HG03460 (cell line): Measurements from ENCODE around the gene A1BG.
A peak's percentile ranks its signal among the peaks of the same experiment; 100 is the strongest.
"Not testable (repeated sequence)": the region's sequence is repeated elsewhere in the genome, so short reads cannot be mapped to it uniquely, and the experiment has no call there.

Experiments
- ATAC-seq: cut with Tn5 transposase; IDR thresholded peaks from one replicate; pipeline ENCODE4 v1.9.1; 2021; ENCODE audit not compliant: unreplicated experiment

Gene A1BG

DNA sequence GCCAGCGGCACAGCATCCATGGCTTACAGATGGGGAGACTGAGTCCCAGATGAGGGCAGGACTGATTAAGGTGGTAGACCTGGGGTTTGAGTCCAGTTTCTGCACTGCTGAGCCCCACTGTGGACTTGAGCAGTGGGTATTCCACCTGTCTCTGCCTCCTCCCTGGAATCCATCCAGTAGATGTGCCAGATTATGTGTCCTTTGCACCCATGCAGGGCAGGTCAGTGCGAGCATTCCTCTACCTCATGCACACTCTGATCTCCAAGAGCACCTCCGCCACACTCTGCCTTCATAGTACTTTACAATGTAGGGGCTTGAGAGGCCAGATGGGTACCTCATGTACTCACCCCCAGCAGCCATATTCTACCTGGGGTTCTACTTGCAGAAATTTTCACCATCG lies 16.5 kb downstream of the A1BG start:
- ATAC-seq = no peak

DNA sequence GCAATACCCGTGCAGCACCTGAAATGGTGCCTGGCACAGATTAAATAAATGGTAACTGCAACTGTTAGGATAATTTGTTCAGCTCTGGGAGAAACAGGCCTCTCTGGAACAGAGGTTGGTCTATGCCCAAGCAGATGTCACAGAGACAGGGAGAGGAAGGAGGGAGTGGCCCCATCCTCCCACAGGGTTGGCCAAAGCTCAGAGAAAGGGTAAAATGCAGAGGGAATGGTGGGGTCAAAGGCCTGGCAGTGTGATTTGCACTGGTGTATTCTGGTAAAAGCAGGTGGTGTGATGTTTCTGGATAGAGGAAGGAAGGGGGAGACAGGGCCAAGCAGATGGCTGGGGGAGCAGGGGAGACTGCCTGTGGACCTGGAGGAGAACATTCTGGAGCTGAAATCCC lies 17.1 kb downstream of the A1BG start:
- ATAC-seq = no peak

DNA sequence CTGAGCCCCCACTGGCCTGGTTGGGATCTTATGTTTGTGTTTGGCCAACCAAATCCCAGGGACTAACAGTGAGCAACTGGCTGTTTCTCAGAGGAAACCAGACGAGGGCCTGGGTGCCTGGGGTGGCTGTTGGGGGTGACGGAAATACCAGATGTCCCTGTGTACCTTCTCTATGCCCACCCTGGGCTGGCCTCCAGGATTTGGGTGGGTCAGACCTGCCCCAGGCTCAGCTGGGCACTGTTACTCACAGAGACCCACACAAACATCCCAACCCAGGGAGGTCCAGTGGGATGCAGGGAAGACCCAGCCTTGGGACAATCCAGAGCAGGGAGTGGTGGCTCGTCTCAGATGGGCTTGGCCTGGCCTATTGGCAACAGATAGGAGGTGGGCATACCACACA lies 17.7 kb downstream of the A1BG start:
- ATAC-seq = no peak

DNA sequence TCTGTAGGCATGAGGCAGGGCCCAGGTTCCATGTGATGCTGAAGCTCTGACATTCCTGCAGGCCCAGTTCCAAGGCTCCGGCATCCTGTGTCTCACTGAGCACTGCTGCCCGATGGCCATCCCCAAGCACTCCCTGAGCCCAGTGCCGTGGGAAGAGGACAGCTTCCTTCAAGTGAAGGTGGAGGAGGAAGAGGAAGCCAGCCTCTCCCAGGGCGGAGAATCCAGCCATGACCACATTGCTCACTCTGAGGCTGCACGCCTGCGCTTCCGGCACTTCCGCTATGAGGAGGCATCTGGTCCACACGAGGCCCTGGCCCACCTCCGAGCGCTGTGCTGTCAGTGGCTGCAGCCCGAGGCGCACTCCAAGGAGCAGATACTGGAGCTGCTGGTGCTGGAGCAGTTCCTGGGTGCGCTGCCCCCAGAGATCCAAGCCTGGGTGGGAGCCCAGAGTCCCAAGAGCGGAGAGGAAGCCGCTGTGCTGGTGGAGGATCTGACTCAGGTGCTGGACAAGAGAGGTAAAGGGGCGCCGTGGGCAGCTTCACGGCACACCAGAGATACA lies 18.5 kb downstream of the A1BG start:
- no peak for ATAC-seq

DNA sequence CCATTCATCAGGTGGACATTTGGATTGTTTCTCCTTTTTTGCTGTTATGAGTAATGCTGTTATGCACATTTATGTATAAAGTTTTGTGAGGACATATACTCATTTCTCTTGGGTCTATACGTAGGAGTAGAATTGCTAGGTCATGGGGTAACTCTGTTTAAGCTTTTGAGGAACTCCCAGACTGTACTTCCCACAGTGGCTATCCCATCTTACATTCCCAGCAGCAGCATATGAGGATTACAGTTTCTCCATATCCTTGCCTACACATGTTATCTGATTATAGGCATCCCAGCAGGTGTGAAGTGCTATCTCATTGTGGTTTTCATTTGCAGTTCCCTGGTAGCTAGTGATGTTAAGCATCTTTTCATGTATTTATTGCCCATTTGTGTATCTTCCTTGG lies 20.6 kb downstream of the A1BG start:
- ATAC-seq = no peak

DNA sequence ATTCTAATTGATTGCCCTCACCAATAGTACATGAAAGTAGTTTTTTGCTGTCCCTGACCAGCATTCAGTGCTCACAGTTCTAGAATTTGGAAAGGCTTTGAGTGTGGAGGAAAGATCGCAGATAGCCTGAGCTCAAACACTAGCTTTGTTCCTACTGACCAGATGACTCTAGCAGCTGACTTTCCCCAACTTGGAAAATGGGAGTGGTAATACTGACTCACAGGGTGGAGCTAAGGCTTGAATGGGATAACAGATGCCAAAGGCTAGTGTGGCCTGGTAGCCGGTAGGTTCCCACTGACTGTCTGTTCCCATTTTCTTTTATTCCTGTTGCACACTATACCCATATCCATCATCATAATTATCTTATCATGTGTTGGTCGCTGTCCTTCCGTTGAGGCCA lies 22.8 kb downstream of the A1BG start:
- no peak for ATAC-seq

DNA sequence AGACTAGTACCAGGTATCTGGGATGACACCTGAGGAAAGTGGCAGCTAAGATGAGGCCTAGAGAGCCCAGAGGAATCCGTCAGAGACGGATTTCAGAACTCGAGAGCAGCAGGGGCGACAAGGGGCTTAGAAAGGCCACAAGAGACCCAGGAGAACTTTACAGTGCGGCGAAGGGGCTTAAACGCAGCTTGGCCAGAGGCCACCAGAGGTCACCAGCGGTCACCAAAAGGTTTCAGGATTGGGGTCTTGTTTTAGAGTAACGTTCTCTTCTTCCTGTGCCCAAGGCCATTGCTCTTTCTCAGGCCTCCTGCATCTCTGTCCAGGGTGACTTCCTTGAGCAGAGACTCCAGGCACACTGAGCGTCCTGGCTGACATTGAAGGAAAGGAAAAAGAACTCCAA lies 24.3 kb downstream of the A1BG start:
- ATAC-seq = no peak

DNA sequence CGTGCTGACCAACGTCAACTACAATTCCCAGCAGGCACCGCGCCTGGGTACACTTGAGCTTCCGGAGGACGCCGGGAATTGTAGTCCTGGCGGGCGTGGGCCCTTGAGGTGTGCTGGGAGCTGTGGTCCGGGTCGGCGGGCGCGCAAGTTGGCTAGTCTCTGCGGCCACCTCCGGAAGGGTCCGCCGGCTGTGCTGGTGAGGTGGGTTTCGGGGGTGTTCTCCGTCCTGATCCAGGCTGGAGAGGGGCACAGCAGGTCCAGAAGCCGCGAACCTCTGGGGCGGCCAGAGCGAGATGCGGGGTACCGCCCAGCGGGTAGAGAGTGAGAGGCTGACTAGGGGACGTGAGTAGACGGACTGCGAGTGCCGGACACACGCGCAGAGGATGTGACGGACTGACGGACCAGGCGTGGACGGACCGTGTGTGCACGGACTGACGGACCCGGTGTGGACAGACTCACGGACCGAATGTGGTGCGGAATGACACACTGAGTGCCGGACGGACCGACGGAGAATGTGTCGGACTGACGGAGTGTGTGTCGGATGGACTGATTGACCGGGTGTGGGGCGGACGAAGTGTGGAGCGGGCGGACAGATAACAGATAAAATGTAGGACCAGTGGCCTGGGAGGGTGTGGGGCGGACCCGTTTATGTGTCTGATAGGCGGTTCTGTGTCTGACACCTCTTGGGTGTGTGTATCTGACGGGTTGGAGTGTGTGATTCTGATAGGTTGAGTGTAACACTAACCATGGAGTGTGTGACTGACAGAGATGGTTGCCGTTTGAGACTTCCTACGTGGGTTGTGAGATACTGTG lies 26.2 kb downstream of the A1BG start, which contains the start of gene ZSCAN22:
ZSCAN22 (plus strand) TSS at position 81 of the 813 bp plus-strand sequence. CDS start 7,809 bp downstream, outside the sequence.
- peak; percentile 89 for ATAC-seq

DNA sequence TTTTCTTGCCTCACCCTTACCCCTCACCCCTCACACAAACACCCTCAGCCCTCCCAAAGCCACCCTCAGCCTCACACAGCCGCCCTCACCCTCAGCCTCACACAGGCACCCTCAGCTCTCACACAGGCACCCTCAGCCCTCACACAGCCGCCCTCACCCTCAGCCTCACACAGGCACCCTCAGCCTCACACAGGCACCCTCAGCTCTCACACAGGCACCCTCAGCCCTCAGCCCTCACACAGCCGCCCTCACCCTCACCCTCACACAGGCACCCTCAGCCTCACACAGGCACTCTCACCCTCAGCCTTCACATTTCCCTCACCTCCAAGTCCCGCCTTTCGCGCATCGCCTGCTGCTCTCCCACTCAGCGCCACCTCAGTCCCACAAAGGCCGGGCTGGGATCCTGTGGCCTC lies 26.8 kb downstream of the A1BG start:
- ATAC-seq = no peak

DNA sequence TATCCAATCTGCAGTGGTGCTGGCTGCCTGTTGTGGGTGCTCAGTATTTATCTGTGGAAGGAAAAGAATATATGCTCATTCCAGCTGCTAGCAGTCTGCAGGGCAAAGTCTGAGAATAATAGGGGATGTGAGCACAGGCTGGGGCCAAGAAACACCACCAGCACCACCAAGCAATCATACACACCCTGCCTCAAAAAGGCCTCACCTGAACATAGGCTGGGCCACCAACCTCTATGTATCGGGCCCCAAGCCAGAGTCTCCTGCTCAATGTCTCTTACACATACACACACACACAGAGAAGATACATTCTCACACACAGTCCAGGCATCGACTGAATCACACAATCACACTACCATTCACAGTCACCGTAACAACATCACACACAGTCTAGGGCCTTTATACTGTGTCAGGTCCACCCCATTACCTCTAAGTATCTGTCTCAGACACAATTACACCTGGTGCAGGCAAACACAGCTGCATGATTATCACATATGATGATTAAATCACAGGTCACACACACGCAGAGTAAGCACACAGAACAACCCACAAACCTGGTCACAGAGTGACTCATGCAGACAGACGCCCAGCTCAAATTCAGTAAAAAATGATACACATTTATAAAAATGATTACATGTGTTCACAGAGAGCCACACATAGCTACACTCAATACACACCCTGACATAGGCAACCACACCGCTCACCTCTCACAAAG lies 27.8 kb downstream of the A1BG start:
- ATAC-seq = no peak

DNA sequence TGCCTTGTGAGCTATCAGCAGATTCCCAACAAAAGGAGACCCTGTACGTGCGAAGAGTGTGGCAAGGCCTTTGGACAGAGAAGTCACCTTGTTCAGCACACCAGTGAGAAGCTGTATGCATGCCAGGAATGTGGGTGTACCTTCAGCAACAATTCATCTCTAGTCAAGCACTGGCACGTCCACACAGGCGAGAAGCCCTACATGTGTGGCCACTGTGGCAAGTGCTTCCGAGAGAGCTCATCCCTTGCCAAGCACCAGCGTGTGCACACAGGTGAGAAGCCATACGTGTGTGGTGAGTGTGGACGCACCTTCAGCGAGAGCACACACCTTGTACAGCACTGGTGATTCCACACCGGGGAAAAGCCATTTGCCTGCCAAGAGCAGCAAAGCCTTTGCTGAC lies 34.1 kb downstream of the A1BG start:
- no peak for ATAC-seq

DNA sequence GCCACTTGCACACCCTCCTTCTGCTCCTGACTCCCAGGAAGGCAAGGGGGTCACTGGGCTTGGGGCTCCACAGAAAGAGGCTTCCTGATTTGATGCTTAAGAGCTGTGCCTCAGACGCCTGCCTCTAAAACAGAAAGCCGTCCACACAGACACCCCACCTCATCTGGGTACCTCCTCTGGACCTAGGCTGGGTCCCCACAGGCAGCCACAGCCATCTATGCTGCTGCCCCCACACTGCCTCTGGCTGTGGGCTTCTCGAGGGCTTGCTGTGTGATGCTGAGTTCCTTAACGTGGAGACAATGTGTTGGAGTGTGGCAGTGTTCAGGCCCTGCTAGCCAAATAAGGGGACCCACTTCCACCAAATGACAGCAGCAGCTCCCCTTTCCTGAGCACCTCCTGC lies 35.0 kb downstream of the A1BG start:
- no peak for ATAC-seq

DNA sequence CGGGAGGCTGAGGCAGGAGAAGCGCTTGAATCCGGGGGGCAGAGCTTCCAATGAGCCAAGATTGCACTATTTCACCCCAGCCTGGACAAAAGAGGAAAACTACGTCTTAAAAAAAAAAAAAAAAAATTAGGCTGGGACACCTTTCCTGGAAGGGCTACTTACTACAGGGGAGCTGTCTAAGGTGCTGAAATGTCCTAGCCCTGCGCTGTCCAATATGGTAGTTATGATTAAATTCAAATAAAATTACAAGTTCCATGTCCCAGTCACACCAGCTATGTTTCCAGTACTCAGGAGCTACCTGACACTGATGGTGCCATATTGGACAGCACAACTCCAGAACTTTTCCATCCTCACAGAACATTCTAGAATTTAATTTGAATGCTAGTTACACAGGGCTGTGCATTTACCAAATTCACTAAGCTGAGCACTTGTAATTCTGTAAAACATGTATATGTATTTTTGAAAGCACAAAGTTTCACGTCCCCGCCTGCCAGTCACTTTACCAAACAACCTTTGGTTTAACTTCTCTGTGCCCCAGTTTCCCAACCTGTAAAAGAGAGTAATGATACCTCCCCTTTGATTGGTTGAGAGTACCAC lies 35.7 kb downstream of the A1BG start:
- no peak for ATAC-seq

DNA sequence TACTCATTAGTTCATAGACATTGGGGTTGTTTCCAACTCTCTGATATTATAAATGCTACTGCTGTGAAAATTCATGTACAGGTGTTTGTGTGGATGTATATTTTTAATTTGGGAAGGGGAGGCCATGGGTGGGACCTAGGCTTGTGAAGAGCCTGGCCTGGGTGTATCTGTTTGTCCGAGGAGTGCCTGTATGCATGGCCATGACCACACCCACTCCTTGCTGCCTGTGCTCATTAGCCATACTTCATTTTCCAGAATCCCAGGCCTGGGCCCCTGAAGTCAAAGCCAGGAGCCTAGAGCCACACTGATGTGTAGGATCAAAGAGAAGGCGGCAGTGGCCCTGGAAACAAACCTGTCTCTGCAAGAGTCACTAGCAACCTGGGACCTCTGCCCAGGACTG lies 37.7 kb downstream of the A1BG start:
- no peak for ATAC-seq

DNA sequence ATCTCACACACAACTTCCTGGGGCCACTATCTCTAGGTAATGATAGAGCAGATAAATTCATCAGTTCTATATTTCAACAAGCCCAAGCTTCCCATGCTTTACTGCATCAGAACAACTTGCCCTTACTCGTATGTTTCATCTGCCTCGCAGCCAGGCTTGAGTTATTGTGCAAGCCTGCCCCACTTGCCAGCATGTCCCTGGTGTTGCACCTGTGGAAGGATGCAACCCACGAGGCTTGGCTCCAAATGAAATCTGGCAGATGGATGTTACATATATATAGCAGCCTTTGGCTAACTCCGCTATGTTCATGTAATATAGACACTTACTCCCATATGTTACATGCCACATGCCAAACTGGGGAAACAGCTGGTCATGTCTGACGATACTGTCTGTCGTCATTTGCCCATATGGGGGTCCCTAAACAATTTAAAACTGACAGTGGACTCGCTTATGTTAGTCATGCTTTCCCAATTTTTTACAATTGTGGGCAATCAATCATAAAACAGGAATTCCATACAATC lies 41.9 kb downstream of the A1BG start:
- no peak for ATAC-seq

DNA sequence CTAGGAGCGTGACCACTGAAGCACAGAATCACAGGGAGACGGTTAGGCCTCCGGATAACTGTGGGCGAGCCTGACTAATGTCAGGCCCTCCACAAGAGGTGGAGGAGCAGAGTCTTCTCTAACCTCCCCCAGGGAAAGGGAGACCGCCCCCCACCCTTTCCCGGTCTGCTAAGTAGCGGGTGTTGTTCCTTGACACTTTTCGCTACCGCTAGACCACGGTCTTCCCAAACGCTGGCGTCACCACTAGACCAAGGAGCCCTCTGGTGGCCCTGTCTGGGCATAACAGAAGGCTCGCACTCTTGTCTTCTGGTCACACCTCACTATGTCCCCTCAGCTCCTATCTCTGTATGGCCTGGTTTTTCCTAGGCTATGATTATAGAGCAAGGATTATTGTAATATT lies 42.6 kb downstream of the A1BG start:
- ATAC-seq = not testable (repeated sequence)

DNA sequence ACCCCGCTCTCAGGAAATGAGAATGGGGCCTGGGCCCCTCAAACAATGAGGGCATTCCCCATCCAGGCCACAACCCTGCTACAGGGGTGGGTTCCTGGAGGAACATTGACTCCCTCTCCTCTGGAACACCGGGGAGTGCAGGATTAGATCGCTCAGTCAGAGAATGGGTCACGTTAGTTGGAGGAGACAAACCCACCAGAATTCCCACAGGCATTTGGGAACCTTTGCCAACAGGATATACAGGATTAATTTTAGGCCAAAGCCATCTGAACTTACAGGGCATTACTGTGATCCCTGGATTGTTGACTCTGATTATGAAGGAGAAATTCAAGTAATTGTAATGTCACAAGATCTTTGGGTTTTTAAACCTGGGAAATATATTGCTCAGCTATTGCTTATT lies 45.6 kb downstream of the A1BG start:
- ATAC-seq = no peak

DNA sequence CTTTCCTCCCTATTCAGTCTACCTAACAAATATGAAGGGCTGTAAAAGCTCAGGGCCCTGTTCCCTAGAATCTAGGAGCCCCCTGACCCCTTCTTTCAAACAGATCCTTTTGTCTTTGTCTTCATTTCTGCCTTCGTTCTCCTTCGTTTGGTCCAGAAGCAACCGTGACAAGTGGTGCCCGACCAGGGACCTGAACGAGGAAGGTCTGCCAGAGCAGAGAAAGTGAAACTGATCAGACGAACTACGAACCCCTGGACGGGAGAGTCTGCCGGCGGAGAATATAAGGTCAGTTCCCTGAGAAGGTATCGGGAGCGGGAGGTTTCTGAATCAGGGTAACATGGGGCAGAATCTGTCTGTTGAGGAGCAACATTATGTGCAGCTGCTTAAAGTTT lies 47.4 kb downstream of the A1BG start:
- ATAC-seq = no peak

DNA sequence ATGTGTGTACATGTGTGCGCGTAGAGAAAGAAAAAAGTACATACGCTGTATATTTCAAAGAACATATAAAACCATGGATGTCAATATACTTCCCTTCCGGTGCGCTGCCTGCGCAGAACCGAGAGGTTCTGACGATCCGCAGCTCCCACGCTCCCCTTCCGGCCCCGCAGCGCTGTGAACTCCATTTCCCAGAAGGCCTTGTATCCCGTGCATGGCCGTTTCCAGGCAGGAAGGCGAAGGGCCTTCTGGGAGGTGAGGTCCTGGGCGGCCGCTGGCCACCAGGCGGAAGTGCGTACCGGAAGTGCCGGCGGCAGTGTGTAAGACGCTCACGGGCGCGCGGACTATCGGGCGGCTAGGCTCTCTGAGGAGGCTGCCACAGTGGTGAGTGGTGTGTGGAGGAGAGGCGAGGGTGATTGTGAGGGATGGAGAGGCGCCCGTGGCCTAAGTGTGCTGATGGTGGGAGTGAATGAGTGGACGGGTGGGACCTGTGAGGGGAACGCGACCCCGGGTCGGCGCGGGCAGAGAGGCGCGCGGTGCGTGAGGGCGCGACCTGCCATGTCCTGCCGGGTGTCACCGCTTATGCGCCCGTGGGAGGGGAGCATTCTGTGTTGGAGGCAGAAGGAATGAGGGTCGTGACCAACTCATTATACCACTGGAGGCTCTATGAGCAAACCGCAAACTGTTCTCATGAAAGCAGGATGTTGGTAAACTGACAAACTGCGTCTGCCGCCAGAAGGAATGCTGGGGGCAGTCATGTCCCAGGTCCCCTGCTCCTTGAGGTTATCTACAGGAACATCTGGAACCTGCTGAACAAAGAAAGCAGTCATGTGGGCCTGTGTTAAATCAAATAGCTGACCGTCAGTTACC lies 48.0 kb downstream of the A1BG start, which contains the start of gene ERVK3-1:
ERVK3-1 (plus strand) TSS at position 313 of the 867 bp plus-strand sequence. CDS start 6,792 bp downstream, outside the sequence.
- ATAC-seq = peak; percentile 90

DNA sequence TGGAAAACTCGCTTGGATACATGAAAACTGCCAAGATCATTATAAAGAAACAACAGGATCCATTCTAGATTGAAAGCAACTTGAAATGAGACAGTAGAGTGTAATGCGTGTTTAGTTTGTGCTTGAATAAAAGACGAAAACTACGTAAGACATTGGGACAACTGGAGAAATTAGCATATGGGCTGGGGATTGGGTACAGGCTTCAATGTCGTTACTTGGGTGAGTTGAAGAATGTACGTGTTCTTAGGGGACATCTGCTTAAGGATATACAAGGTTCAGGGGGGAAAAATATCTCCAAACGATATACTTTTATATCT lies 48.6 kb downstream of the A1BG start:
- peak; percentile 7 for ATAC-seq

DNA sequence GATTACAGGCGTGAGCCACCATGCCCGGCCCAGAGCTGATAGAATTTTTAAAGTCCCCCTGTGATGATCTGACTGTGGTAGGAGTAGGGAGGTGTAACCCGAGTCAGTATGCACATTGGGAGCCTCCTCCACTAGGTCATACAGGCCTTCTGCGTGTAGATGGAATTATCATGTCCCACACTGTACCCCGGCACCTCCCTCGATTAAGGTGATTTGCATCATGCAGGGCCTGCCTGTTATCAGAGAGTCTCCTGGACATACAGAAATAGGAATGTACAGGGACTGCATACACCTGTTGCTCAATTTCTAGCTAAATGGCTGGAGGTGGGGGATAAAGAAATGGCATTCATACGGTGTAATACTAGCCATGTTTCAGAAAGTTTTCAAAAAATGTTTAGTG lies 49.0 kb downstream of the A1BG start:
- no peak for ATAC-seq
